22Rv1 (cell line): Measurements from ENCODE around the gene GADD45GIP1.
A peak's percentile ranks its signal among the peaks of the same experiment; 100 is the strongest.

ENCODE experiments used
- H3K27ac ChIP-seq: fragments of 450-650 bp; 2 replicates; pipeline ENCODE4 v1.5.1; 2017
- ZFX ChIP-seq: fragments of 450-650 bp; IDR thresholded peaks from 2 replicates; pipeline ENCODE4 v1.6.1; 2017; ENCODE audit warnings: antibody characterized with exemption, borderline replicate concordance
- TF ChIP-seq, protein P1 (sequence below): fragments of 450-650 bp; IDR thresholded peaks from 2 replicates; pipeline ENCODE4 v1.5.1; 2017; ENCODE audit warnings: mild to moderate bottlenecking

Gene GADD45GIP1

DNA sequence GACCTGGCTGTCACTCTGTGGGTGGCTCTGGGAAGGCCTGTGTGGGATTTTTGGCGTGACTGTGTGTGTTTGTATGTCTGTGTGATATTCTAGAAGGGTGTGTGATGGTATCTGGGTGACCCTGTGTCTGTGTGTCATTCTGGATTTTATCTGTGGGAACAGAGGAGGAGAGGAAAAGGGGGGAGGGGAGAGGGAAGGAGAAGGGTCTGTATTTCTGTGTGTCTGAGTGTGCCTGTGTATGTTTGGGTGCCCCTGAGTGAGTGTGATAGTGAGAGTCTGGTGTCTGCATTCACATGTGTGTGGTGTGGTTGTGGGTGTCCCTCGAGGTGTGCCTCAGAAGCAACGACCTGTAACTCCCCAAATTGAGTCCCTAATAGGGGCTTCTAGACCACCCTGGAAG, 30.2 kb upstream of the GADD45GIP1 start:
- no peak overlapping the region for H3K27ac ChIP-seq
- TF ChIP-seq, protein P1, sequence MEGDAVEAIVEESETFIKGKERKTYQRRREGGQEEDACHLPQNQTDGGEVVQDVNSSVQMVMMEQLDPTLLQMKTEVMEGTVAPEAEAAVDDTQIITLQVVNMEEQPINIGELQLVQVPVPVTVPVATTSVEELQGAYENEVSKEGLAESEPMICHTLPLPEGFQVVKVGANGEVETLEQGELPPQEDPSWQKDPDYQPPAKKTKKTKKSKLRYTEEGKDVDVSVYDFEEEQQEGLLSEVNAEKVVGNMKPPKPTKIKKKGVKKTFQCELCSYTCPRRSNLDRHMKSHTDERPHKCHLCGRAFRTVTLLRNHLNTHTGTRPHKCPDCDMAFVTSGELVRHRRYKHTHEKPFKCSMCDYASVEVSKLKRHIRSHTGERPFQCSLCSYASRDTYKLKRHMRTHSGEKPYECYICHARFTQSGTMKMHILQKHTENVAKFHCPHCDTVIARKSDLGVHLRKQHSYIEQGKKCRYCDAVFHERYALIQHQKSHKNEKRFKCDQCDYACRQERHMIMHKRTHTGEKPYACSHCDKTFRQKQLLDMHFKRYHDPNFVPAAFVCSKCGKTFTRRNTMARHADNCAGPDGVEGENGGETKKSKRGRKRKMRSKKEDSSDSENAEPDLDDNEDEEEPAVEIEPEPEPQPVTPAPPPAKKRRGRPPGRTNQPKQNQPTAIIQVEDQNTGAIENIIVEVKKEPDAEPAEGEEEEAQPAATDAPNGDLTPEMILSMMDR: no peak
- TF ChIP-seq ZFX: no peak

DNA sequence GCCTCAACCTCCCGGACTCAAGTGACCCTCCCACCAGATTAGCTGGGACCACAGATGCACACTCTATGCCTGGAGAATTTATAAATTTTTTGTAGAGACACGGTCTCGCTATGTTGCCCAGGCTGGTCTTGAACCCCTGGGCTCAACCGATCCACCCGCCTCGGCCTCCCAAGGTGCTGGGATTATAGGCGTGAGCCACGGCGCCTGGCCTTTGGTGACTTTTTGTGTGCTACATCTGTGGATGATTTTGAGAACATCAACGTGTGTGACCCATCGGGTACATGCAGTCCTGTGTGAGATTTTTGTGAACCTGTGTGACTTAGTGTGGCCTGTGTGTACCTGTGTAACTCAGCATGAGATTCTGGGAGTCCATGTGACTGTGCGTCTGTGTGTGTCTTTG, 29.7 kb upstream of the GADD45GIP1 start:
- no peak overlapping the region for H3K27ac ChIP-seq
- no peak for TF ChIP-seq ZFX
- TF ChIP-seq, protein P1: no peak

DNA sequence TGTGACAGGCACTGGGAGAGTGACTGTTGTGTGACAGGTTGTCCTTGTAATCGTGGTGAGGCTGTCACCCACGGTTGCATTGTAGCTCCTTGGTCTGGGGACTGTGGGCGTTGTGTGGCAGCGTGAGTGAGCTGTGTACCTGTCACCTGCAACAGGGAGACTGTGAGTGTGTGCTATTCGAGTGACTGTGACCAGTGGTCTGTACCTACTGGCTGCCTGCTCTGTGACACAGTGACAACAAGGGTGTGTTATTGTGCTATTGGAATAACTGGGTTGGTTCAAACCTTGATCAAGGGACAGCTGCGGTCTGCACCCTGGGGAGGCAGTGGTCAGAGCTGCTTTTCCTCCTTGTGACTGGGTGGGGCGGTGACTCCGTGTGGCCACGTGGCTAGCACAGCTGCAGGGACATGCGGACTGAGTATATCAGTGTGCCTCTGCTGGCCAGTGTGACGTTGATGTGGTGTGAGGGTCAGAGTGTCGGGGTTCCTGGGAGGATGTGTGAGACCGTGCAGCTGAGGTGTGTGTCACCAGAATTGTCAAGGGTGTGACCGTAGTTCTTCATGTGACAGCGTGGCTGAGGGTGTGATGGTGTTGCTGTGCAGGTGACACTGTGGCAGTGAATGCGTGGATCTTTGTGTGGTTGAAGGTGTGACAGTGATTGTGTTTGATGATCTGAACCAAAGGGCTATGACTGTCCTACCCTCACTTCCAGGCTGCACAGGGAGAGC, 28.2 kb upstream of the GADD45GIP1 start:
- TF ChIP-seq ZFX: no peak
- TF ChIP-seq, protein P1: peak; percentile 20; the same call in 1 of the 2 replicates
- peak overlapping the region; percentile 60 for H3K27ac ChIP-seq

DNA sequence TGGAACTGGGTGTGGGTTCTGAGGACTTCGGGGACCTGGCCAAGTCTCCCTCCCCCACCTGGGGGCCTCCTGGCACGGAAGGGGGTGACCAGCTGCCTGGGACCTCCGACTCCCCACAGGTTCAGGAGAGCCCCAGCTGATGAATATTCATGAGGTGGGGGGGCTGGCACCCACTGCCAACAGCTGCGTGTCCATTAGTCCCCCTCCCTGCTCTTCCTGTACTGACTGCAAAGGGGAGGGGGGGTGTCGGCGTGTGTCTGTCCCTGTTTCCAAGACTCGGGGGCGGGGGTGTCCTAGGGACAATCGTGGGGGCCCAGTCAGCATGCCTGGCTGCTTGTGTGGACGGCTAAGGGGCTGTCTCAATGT, 27.6 kb upstream of the GADD45GIP1 start:
- peak overlapping the region; percentile 60 for H3K27ac ChIP-seq
- TF ChIP-seq ZFX: no peak
- TF ChIP-seq, protein P1: no peak

DNA sequence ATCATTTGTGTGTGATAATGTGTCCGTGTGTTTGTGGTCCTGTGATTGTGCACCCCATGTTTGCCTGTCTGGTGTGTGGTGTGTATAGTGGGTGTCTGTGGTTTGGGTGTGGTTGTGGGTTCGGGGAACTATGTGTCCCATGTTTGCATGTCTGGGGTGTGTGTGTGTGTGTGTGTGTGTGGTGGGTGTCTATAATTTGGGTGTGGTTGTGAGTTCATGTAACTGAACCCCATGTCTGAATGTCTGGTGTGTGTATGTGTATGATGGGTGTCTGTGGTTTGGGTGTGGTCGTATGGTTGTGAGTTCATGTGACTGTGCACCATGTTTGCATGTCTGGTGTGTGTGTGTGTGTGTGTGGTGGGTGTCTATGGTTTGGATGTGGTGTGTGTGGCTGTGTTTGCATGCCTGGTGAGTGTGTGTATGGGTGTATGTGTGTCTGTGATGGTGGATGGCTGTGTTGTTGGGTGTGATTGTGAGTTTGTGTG, 27.2 kb upstream of the GADD45GIP1 start:
- no peak for TF ChIP-seq ZFX
- TF ChIP-seq, protein P1: no peak
- H3K27ac ChIP-seq: peak overlapping the region; percentile 60

DNA sequence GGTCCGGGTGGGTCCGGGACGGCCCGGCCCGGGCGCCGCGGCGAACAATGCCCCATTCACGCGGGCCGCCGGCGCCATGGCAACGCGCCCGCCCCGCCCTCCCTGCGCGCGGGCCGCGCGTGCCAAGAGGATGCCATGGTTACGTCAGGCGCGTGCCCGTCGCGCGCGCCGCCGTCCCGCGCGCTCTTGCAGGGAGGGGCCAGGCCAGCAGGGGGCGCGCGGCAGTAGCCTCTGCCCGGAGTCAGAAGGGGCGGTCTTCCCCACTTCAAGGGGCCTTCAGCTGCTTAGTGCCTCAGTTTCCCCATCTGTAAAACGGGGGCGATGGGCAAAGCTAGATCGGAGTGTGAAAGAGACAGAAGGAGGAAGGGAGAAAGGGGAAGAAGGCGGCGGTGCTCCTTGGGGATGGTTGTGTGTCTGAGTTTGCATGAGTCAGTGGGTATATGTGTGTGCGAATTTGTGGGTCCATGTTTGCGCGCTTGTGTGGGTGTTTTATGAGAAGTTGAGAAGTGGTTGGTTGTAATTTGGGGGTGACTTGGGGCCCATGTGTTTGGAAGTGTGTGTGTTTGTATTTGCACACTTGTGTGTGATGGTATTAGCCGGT, 26.6 kb upstream of the GADD45GIP1 start:
- TF ChIP-seq ZFX: no peak
- TF ChIP-seq, protein P1: peak; percentile 97
- H3K27ac ChIP-seq: 0 out of 2 replicates have a peak overlapping the region, but pooled peaks have one; percentile 60

DNA sequence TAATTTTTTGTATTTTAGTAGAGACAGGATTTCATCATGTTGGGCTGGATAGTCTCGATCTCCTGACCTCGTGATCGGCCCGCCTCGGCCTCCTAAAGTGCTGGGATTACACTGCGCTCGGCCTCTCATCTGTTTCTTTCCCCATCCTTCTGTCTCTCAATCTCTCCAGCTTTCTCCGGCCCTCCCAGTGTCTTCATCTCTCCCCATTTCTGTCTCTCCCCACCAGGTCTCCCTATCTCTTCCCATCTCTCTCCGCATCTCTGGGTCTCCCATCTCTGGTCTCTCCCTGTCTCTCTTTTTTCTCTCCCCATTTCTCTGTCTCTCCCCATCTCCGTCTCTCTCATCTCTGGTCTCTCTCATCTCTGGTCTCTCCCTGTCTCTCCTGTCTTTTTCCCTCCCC, 26.1 kb upstream of the GADD45GIP1 start:
- TF ChIP-seq ZFX: no peak
- TF ChIP-seq, protein P1: no peak
- H3K27ac ChIP-seq: no peak overlapping the region
